Heart left ventricle (tissue), 13 donors: Measurements from ENCODE around the gene FOXO1.

ENCODE experiments used
- CTCF ChIP-seq, 12 donors: fragments of 200-600 bp; sonication (generic) in 4 of 12; IDR thresholded peaks; one replicate each; pipeline versions ENCODE4 v1.5.0 to v1.8.0; 2018 to 2022; ENCODE audit warnings: antibody characterized with exemption in 12 of 12, mild to moderate bottlenecking in 5 of 12
- POLR2A ChIP-seq, 2 donors: fragments of 450-650 bp; IDR thresholded peaks; one replicate each; pipeline ENCODE4 v1.6.1; 2017; ENCODE audit warnings: antibody characterized with exemption in 2 of 2, mild to moderate bottlenecking in 2 of 2, moderate library complexity in 2 of 2
- donor health status: ischemic (EF 13 %, LVEDD 7.1; RV severe dilation, severe dysfunction).
- donor health status: DM: no; HTN: yes; CAD: no.
- donor health status: DM: no; HTN: no; CAD: no.
- donor health status: ischemic (EF 25% LVEDD 6.9; RV normal size, moderate dysfunction).
- donor health status: ischemic (EF 25% LVEDD 5.7; RV mildly dilated, moderate dysfunction).
- donor health status: ischemic (EF 35%, LVEDD 5.7; RV mildly dilated, moderate dysfunction).
- donor health status: nonischemic (EF 11% LVEDD 7.7; RV severe dilation, severe dysfunction).
- donor health status: DM: yes; HTN: yes; CAD: no.
- donor health status: PGD.
- donor health status: ischemic (EF 29% LVEDD 5.4; RV normal size, mild dysfunction).
- donor health status: nonischemic (EF 23%, LVEDD 6.1; RV moderate dilation, normal function).

GRCh38 chr13:40547591-40548315, 118.7 kb downstream of the FOXO1 start:
- TF ChIP-seq POLR2A (IDR thresholded peaks at IDR 0.05) (no peak), CTCF (IDR thresholded peaks at IDR 0.05) (no peak)
